HepG2 (cell line): ENCODE data around the gene SASH1.

Experiments
- CC2D1A ChIP-seq: sonication (generic); formaldehyde crosslinking; IDR thresholded peaks from 2 replicates; pipeline ENCODE4 v1.8.1; 2023; ENCODE audit warnings: mild to moderate bottlenecking, missing genetic modification reagents
- CTCF ChIP-seq: sonication (generic); formaldehyde crosslinking; IDR thresholded peaks from 2 replicates; pipeline ENCODE4 v1.5.0; 2020; ENCODE audit warnings: mild to moderate bottlenecking, missing genetic modification reagents, moderate library complexity
- ELF4 ChIP-seq: sonication (generic); formaldehyde crosslinking; IDR thresholded peaks from 2 replicates; pipeline ENCODE4 v1.5.0; 2020; ENCODE audit warnings: missing genetic modification reagents, mild to moderate bottlenecking, moderate library complexity, borderline replicate concordance
- FOXM1 ChIP-seq: sonication (generic); formaldehyde crosslinking; IDR thresholded peaks from 2 replicates; pipeline ENCODE4 v1.5.0; 2020; ENCODE audit warnings: missing genetic modification reagents
- SIN3A ChIP-seq: IDR thresholded peaks from 2 replicates; pipeline ENCODE4 v1.6.1; 2011; ENCODE audit warnings: low read depth, mild to moderate bottlenecking, control low read depth, low read length, borderline replicate concordance
- ZFP37 ChIP-seq: sonication (generic); formaldehyde crosslinking; IDR thresholded peaks from 2 replicates; pipeline ENCODE4 v1.4.0; 2020; ENCODE audit warnings: missing genetic modification reagents, borderline replicate concordance
- ZNF768 ChIP-seq: sonication (generic); formaldehyde crosslinking; IDR thresholded peaks from 2 replicates; pipeline ENCODE4 v1.4.0; 2020; ENCODE audit warnings: missing genetic modification reagents
- TF ChIP-seq, protein P1 (sequence below): IDR thresholded peaks from 2 replicates; pipeline ENCODE4 v1.6.1; 2016; ENCODE audit warnings: low read depth, borderline replicate concordance
- TF ChIP-seq, protein P2 (sequence below): sonication (generic); formaldehyde crosslinking; IDR thresholded peaks from one replicate; pipeline ENCODE4 v1.5.1; 2020; ENCODE audit warnings: mild to moderate bottlenecking, missing genetic modification reagents; ENCODE audit errors: not compliant biosample characterization

GRCh38 chr6:148545901-148546300, 203.3 kb downstream of the SASH1 start:
- TF ChIP-seq CTCF (CRISPR knock-in tag) (no peak), ELF4 (CRISPR knock-in tag) (no peak), CC2D1A (CRISPR knock-in tag) (no peak), FOXM1 (CRISPR knock-in tag) (no peak), ZFP37 (CRISPR knock-in tag) (no peak), SIN3A (no peak), ZNF768 (CRISPR knock-in tag) (no peak)
- TF ChIP-seq, protein P1, sequence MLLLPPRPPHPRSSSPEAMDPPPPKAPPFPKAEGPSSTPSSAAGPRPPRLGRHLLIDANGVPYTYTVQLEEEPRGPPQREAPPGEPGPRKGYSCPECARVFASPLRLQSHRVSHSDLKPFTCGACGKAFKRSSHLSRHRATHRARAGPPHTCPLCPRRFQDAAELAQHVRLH (CRISPR knock-in tag), result no peak
- TF ChIP-seq, protein P2, sequence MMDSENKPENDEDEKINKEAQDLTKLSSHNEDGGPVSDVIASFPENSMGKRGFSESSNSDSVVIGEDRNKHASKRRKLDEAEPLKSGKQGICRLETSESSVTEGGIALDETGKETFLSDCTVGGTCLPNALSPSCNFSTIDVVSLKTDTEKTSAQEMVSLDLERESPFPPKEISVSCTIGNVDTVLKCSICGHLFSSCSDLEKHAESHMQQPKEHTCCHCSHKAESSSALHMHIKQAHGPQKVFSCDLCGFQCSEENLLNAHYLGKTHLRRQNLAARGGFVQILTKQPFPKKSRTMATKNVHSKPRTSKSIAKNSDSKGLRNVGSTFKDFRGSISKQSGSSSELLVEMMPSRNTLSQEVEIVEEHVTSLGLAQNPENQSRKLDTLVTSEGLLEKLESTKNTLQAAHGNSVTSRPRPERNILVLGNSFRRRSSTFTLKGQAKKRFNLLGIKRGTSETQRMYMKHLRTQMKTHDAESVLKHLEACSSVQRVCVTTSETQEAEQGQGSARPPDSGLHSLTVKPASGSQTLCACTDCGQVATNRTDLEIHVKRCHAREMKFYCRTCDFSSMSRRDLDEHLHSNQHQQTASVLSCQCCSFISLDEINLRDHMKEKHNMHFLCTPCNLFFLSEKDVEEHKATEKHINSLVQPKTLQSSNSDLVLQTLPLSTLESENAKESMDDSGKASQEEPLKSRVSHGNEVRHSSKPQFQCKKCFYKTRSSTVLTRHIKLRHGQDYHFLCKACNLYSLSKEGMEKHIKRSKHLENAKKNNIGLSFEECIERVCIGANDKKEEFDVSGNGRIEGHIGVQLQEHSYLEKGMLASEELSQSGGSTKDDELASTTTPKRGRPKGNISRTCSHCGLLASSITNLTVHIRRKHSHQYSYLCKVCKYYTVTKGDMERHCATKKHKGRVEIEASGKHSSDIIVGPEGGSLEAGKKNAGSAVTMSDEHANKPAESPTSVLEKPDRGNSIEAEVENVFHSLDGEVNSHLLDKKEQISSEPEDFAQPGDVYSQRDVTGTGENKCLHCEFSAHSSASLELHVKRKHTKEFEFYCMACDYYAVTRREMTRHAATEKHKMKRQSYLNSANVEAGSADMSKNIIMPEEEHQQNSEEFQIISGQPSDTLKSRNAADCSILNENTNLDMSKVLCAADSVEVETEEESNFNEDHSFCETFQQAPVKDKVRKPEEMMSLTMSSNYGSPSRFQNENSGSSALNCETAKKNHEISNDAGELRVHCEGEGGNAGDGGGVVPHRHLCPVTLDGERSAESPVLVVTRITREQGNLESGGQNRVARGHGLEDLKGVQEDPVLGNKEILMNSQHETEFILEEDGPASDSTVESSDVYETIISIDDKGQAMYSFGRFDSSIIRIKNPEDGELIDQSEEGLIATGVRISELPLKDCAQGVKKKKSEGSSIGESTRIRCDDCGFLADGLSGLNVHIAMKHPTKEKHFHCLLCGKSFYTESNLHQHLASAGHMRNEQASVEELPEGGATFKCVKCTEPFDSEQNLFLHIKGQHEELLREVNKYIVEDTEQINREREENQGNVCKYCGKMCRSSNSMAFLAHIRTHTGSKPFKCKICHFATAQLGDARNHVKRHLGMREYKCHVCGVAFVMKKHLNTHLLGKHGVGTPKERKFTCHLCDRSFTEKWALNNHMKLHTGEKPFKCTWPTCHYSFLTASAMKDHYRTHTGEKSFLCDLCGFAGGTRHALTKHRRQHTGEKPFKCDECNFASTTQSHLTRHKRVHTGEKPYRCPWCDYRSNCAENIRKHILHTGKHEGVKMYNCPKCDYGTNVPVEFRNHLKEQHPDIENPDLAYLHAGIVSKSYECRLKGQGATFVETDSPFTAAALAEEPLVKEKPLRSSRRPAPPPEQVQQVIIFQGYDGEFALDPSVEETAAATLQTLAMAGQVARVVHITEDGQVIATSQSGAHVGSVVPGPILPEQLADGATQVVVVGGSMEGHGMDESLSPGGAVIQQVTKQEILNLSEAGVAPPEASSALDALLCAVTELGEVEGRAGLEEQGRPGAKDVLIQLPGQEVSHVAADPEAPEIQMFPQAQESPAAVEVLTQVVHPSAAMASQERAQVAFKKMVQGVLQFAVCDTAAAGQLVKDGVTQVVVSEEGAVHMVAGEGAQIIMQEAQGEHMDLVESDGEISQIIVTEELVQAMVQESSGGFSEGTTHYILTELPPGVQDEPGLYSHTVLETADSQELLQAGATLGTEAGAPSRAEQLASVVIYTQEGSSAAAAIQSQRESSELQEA (CRISPR knock-in tag), result no peak
